HG03095 (cell line): ENCODE measurements around the gene HLF.

Experiments used
- ATAC-seq: cut with Tn5 transposase; IDR thresholded peaks from one replicate; pipeline ENCODE4 v1.9.1; 2021; ENCODE audit warnings: moderate library complexity; ENCODE audit not compliant: unreplicated experiment

The HLF gene

DNA sequence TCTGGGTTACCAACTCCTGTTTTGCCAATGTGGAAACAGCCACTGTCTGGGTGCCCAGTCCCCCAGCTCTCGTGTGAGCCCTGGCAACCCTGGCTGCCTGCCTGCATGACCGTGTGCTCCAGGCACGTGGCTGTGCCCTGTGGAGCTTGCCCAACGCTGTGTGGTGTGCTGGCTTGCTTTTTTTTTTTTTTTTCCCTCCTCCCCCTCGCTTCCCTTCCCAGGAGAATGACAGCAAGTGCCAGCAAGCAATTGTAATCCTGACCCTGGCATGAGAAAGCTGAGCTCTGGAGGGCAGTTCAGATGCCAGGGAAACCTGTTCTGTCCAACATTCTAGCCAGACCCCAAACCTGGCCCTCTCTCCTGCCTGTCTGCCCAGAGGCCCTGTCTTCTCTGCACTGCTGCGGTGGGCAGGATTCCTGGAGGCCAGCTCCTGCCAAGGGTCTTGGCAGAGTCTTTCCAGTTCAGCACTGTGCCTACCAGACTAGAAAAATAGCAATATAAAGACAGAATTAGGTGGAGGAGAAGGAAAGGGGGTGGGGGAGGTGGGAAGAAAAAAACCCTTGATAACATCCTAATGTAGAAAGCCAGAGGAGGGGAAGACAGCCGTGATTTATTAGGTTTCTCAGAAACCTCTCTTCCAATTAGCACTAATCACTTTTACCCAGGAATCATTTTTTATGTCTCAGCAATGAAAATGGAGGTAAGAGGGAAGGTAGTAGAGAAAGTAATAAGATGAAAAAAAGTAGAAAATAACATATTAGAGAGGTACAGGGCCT lies 9.0 kb downstream of the HLF start:
- ATAC-seq: no peak

DNA sequence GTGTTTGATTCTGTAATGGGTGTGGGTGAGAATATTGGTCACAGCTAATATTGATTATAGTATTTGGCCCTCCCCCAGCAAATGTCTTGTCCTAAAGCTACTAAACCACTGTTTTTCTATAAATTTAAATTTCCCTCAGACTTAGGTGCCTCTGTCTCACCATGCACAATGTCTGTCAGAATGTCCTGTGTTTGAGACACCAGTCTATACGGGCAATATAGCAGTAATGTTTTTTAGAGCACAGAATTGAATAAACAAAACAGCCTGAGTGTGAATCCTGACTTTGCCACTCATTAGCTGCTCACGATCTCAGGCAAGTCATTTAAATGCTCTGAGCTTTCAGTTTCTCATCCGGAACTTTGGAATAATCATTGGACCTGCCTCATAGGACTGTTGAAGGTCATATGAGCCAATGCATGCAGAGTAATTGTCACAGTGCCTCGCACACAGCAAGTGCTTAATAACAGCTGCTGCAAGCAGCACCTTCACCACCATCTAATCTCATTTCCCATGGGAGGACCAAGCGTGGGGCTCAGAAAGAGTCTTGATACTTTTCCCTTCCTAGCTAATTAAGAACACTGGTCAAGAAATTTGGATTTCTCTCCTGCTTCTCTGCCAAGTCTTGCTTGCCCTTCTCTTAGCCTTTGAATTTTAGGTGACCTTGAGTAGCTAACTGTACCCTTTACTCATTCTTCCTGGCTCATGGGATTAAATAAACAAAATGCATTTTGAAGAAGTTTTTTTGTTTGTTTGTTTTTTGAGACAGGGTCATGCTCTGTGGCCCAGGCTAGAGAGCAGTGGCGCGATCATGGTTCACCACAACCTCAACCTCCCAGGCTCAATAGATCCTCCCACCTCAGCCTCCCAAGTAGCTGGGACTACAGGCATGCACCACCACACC lies 9.8 kb downstream of the HLF start:
- no peak for ATAC-seq

DNA sequence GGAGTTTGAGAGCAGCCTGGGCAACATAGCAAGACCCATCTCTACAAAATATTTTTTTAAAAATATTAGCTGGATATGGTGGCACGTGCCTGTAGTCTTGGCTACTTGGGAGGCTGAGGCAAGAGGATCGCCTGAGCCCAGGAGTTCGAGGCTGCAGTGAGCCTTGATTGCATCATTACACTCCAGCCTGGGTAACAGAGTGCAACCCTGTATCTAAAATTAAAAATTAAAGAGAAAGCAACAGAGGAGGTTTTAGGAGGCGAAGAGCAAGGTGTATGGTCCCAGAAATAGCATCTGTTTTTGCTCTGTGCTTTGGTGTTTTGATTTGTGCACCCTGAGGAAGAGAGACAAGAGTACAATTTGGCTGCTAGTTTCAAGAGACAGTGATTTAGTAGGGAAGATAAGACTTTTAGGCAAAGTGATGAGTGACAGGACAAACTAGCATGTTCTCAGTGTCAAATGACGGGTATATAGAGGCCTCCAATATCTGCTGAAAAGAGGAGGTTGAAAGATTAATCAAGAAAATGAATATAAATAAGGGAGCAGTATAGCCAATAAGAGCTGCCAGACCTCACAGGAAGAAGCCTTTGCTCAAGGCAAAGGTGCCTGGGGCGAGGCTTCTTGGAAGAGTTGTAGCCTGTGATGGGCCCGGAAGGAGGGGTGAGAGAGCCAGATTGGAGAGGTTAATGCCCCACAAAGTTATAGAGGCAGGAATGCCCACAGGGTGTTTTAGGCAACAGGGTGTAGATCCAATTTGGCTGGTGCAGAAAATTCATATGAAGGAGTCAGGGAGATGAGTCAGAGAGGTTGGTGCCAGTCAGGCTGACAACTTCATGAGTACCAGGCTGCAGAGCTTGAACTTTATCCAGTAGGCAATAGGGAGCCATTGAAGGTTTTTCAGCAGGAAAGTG lies 11.4 kb downstream of the HLF start:
- no peak for ATAC-seq

DNA sequence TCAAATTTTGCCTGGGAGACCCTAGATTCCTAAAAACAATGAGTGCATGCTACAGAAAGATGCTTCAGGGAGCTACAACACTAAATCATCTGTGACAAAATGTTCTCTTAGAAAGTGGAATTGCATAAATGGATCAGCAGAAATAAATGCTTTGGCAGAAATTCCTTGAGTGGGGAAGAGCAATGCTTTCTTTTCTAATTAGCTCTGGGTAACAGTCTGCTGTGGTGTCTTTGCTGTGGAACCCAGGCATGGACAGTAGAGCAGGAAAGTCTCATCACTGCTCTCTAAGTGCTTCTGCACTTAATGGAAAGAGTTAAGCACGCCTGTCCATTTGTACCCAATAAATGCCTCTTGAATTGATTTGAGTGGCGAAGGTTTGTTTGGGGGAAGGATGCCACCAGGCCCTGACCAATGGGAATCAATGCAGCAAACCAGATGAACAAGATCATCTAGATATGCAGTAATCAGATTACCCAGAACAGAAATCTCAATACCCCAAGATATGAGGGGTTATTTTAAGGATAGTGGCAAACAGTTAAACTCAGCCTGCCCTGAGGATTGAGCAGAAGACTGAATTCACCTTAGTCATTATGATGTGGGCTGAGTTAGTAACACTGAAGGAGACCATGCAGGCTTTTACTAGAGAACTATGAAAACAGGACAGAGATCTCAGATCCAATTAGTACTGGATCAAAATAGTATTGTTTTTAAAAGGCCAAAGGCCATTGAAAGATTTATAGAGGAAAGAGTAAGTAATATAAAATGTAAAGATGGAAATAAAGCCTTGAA lies 13.6 kb downstream of the HLF start:
- ATAC-seq: no peak

DNA sequence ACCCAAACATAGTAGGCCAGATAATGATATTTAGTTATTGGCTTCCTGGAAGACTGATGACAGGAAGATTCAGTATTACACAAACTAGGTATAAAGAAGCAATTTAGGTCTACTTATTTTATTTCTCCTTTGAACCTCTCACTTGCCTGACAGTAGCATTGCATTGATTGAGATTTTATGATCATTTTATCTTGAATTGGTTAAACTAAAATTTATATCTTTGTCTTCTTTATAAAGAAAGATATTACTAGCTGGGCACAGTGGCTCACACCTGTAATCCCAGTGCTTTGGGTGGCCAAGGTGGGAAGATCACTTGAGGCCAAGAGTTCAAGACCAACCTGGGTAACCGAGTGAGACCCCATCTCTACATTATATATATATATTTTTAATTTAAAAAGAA lies 14.4 kb downstream of the HLF start:
- ATAC-seq: no peak

DNA sequence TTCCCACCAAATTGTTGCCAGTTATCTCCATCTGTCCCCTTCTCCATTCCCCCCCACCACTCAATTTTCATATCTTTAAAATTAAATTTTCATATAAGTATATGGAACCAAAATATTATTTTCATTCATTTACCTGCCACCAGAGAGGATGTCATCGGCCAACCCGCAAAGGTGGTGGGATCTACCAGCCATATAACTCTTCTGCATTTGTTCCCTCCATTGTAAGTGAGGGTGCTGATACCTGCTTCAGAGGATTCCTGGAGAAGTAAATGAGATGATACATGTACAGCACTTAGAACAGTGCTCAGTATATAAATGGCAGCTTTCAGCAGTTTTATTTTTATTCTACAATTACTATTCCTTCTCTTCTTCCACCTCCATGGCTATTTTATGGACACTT lies 15.0 kb downstream of the HLF start:
- no peak for ATAC-seq

DNA sequence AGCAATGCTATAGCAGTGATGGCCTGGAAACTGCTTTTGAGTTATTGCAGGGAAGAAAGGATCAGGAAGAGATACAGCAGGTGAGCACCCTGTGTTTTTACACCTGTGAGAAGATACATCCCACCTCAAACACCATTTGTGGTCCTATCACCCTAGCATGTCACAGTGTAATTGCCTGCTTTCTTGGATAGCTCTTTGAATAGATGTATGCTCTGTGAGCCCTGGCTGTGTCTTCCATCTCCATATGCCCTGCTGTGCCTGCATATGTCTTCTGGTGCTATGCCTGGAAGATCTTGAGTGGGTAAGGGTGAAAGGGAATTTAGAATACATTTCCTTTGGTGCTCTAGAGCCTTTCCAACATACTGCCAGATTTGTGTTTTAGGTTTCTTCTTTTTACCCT lies 15.5 kb downstream of the HLF start:
- no peak for ATAC-seq

DNA sequence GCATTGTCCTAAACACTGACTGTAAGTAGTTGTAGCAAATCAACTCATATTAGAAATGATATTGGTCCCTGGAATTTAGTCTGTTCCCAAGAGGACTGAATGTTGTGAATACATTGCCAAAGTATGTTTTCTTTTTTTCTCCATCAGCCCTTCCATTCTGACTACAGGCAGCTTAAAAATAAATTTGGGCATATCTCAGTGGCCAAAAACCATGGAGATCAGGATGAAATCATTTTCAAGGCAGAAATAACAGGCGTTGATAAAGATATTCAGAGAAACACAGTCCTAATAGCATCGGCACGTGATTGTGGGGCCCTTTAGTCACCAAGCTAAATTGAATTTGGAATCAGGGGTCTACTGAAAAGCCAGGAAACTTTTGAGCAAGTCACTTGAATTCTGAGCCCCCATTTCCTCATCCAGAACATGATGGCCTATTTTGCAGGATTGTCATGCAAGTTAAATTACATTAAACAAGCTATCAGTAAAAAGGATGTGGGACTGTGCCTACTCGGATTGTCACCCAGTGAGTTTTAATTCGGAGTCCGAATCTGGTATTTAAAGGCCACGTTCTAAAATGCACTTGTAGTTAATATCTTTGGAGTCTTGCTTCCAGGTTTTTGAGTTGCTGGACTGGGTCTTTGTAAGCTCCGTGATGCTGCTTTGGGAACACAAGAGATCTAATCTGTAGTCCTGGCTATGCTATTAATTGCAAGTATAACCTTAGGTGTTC lies 17.1 kb downstream of the HLF start:
- no peak for ATAC-seq

DNA sequence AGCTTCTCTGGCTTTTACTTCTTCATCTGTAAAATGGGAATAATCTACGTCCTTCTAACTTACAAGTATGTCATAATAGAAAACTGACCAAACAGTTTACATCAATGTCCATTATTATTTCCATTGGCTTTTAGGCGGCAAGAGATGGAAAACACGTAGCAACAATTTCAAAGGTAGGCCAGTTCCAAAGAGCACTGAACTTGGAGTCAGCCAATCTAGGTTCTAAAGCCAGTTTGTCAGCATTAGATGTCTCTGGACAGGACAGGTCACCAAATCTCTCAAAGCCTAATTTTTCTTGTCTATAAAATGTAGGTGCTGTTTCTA lies 17.6 kb downstream of the HLF start:
- no peak for ATAC-seq

DNA sequence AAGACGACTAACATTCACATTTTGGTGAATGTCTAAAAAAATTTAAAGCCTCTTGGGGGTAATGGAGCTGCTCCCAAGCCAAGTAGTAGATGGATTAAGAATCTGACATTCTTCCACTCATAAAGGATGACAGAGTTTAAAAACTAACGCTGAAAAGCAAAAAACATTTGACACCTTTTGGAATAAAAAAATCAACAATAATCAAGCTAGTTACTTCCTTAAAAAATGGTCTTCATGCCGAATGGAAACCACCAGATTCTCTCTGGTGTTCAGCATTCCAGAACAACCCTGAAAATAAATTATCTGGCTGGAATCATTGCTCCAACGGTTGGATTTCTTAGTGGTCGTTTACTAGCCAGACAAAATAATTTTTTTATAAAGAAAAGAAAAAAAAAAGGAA lies 18.0 kb downstream of the HLF start:
- no peak for ATAC-seq

DNA sequence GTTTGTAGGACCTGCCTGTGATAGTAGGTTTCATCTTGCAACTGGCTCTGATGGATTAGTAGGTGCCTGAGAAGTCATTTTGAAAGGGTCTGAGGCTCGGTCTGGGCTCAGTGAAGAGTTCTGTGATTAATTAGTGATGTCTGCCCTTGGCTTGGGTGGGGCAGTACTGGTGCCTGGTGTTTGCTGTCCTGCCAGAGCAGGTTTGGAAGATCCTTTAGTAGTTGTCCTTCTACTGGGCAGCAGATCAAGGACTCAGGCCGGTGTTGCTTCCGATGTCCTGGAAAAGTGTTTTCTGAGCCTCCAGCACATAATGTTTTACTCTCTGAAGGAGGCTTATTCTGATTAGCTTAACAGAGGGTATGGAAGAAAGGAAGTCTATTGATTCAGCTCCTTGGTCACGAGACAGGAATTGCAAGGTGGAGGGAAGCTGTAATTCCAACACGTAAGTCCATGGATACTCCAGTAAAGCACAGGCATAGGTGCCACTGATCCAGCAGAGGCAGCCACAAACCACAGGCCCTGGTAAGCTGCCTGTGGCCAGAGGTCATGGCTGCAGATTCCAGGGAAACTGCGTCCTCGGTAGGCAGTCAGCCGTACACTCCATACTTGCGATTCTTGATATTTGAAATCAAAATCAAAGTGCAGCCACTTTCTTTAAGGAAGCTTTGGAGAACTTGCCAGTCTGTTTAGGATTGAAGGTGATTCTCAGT lies 18.7 kb downstream of the HLF start:
- no peak for ATAC-seq

DNA sequence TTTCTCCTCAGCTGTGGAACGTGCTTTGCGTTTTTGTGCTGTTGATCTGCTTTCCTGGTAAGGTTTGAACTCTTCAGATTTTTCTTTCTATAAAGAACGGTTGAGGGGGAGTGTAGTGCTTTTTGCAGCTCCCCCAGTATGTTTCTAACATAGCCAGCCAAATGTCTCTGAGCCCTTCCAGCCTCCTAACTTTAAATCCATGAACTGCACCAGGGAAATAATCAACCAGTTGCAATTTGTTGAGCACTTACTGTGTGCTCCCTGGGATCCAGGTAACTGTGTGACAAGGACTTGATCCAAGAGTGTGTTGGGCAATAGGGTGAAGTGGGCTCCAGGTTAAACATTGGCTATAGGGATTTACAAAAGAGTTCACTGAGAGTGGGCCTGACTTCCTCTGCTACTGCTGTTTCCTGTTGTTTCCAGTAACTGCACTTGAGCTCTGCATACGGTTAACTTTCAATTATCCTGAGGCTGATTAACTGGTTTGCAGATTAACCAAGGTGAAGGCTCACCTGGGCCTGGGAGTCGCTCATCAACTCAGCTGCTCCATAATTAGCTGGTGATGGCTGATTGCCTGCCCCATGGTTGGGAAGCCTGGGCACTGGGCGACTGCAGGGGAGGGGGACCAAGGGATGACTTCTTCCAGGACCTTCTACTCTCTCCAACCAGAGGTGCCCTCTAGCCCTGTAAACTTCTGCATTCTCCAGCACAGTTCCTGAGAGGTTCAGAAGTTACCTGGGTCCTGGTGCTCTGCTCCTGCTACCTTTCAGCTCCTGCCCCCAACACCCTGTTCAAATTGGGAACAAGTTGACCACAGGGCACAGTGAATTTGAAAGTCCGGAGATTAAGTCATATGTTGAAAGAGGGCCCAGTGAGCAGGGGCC lies 19.5 kb downstream of the HLF start:
- no peak for ATAC-seq

DNA sequence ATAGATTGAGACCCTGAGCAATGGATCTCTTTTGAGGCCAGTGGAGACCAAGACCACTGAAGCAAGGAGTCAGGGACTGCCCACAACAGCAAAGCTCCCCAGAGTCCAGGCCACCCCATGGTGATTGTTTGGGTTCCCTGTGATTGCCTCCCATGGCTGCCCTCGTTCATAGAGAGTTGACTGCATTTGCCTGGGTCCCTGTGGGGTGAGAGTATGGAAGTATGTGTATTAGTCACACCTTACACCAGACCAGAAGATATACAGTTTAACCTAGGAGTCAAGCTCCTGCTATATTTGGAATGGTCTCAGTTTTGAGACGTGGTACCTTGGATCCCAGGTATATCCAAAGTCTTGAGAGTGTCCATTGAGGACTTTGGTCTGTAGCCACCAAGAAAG lies 20.2 kb downstream of the HLF start:
- no peak for ATAC-seq

DNA sequence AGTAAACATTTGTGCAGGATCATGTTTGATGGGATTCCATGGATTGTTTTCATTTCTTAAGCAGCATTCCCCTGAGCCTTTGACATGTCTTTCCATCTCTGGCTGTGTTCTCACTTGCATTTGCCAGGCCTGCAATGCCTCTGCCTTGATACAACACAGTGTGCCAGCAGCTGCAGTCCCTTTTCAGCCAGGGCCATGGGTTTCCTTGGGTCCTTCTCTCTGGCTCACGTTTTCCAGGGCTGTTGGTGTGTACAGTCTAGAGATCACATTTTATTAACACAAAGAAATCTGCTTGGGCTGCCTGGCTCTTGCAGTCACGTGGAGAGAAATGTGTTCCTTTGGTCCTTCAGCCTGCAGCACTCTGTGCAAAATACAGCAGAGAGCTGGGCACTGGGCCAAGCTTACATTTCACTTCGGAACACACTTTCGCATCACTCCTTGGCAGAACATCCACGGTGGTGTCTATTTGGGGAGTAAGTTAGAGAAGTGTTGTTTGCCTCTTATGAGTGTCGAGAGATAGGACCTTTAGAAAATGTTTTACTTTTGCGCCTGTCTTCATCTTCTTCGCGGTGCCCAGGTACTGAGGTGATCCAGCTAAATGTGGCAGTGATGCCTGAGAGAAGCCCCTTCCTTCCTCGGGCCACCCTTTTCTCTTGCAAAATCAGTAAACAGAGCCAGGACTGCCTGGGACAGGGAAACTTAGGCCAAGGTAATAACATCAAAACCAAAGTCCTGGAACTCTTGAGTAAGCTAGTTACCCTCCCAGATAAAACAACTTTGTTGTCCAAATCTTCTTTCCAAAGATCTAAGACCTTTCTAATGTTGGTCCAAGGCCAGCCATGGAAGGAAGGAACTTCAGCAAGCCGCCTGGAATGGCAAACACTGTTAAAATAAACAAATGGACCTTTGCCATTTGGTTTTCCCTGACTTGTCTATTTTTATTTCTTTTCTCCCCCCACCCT lies 20.9 kb downstream of the HLF start:
- ATAC-seq: no peak

DNA sequence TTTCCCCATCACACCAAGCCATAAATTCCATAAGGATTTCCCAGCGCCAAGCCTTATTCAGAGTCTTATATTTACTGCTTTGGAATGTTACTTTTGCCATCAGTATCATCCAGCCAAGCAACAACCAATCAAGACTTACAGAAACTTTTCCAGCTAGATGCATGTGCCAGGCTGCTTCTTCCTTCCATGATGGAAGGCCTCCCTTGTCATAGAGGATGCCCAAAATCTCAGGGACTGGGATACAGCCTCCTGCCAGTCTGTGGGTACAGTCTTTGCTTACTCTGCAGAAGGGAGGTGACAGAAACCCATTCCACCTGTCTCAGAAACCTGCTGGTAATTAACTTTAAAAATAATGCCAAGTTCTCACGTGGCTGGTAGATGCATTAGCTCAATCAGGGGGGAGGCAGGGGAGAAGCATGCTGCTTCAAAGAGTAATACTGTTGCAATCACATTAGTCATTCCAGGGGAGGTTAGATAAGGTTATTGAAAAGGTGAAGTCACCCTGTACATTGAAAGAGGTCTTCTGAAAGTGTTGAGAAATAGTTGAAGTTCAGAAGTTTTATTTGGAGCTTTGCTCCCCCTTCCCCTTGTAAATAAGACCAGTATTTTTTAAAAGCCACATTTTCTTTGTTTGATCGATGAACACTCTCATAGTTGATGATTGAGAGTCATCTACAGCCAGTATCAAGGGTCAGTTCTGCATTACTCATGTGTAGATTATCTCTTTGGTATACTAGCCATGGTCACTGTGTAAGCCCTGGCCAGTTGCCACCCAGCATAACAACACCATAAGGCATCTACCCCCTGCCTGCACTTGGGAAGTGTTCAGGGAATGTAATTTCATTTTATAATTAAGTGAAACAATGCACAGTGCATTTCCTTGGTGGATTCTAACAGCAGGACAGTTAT lies 22.2 kb downstream of the HLF start:
- no peak for ATAC-seq
